K562 (cell line): ENCODE data around the gene NOS2. TPM values are rescaled to one million over a fixed set of nuclear protein-coding genes. Genes with fewer than 3 reads are reported as not detected.

Source experiments
- ATAC-seq: fragments of 200-7000 bp; cut with Tn5 transposase; 3 replicates; pipeline ENCODE4 v1.9.1; 2020; ENCODE audit warnings: moderate library complexity
- BruUV-seq: library from RNA; stranded (reverse); fragments of 400-500 nt; replicated peaks from 2 replicates; lab custom pipeline; 2021; lab: Mats Ljungman, UMichigan
- CTCF ChIA-PET: fragments of 300-600 bp; formaldehyde crosslinking; extraction: SDS; loops from one replicate; lab custom pipeline; 2021; ENCODE audit warnings: low intra/inter-chr PET ratio; lab: Yijun Ruan, JAX
- POLR2A ChIA-PET: fragments of 300-600, 350-650 bp; sonication (Branson Sonifier 250); formaldehyde crosslinking; extraction: SDS; loops from one replicate; lab custom pipeline; 2021; ENCODE audit warnings: antibody characterized with exemption, inconsistent platforms; lab: Yijun Ruan, JAX
- DNase-seq, 4 experiments: peaks; one replicate each; pipeline versions ENCODE4 v3.0.0 to v3.0.0-alpha.2; 2011 to 2018; ENCODE audit warnings: low spot score in 3 of 4, mixed read lengths in 3 of 4; ENCODE audit errors: extremely low read depth in 1 of 4
- FAIRE-seq: peaks from 2 replicates; lab custom pipeline; 2011; peaks lifted over from hg19 to GRCh38; lab: Jason Lieb, UNC
- H2AFZ ChIP-seq: 2 replicates; pipeline ENCODE4 v1.6.0; 2011; ENCODE audit warnings: low read depth, low read length, control low read depth, inconsistent platforms
- H3K27ac ChIP-seq: fragments of 200-600 bp; 3 replicates; pipeline ENCODE4 v1.8.0; 2011; ENCODE audit warnings: low read depth, mild to moderate bottlenecking, control low read depth, inconsistent platforms, low read length, moderate library complexity, mixed read lengths; ENCODE audit errors: extremely low read depth
- H3K27me3 ChIP-seq, 2 experiments: fragments of 300-600 bp in 1 of 2; 2 replicates in 1 of 2; 3 replicates in 1 of 2; pipeline versions ENCODE4 v1.6.0 to v1.8.0; 2011; ENCODE audit warnings: inconsistent platforms in 2 of 2, low read length in 2 of 2, mild to moderate bottlenecking in 1 of 2, mixed read lengths in 1 of 2, moderate library complexity in 1 of 2; ENCODE audit not compliant: control insufficient read depth in 2 of 2, insufficient read depth in 2 of 2
- H3K36me3 ChIP-seq: fragments of 300-600 bp; 3 replicates; pipeline ENCODE4 v1.8.0; 2011; ENCODE audit warnings: mild to moderate bottlenecking, low read length, inconsistent platforms; ENCODE audit not compliant: control insufficient read depth, insufficient read depth
- H3K4me1 ChIP-seq, 2 experiments: fragments of 200-600 bp in 1 of 2; replicated peaks in 1 of 2; 2 replicates in 1 of 2; 3 replicates in 1 of 2; pipeline versions ENCODE4 v1.5.1 to v1.8.0; 2011; ENCODE audit warnings: inconsistent platforms in 2 of 2, low read length in 2 of 2, mild to moderate bottlenecking in 1 of 2, mixed read lengths in 1 of 2, moderate library complexity in 1 of 2; ENCODE audit not compliant: control insufficient read depth in 2 of 2, insufficient read depth in 2 of 2
- H3K4me2 ChIP-seq: 2 replicates; pipeline ENCODE4 v1.6.1; 2011; ENCODE audit warnings: low read length, control low read depth, inconsistent platforms, mixed read lengths; ENCODE audit not compliant: insufficient read depth
- H3K4me3 ChIP-seq: fragments of 200-600 bp; sonication (generic), shearing (Covaris generic); 2 replicates; pipeline ENCODE4 v1.5.1; 2016; ENCODE audit warnings: control low read depth, inconsistent platforms
- H3K79me2 ChIP-seq: fragments of 200-600 bp; 3 replicates; pipeline ENCODE4 v1.8.0; 2011; ENCODE audit warnings: low read length, inconsistent platforms; ENCODE audit not compliant: control insufficient read depth, insufficient read depth
- H3K9ac ChIP-seq, 2 experiments: 2 replicates each; pipeline versions ENCODE4 v1.6.0 to v1.6.1; 2011; ENCODE audit warnings: low read depth in 2 of 2, low read length in 2 of 2, control low read depth in 1 of 2, inconsistent platforms in 1 of 2, mild to moderate bottlenecking in 1 of 2, mixed read lengths in 1 of 2; ENCODE audit not compliant: insufficient read depth in 1 of 2
- H3K9me1 ChIP-seq: one replicate; pipeline ENCODE4 v1.6.0; 2011; ENCODE audit warnings: inconsistent platforms, mild to moderate bottlenecking, low read length, moderate library complexity; ENCODE audit not compliant: control insufficient read depth, insufficient read depth
- H3K9me3 ChIP-seq: replicated peaks from 2 replicates; pipeline ENCODE4 v1.5.1; 2011; ENCODE audit warnings: low read depth, low read length, inconsistent platforms; ENCODE audit not compliant: control insufficient read depth, insufficient read depth
- H4K20me1 ChIP-seq: replicated peaks from 2 replicates; pipeline ENCODE4 v1.6.1; 2011; ENCODE audit warnings: low read length, inconsistent platforms, mixed read lengths; ENCODE audit not compliant: control insufficient read depth, insufficient read depth
- GABPA ChIP-seq: fragments of 200-800 bp; sonication (Bioruptor generic); conservative IDR thresholded peaks from 2 replicates; pipeline ENCODE4 v1.6.1; 2016; ENCODE audit warnings: low read depth, missing genetic modification characterization, missing compliant biosample characterization
- PYGO2 ChIP-seq: fragments of 450-650 bp; IDR thresholded peaks from 2 replicates; pipeline ENCODE4 v1.6.1; 2016; ENCODE audit warnings: mild to moderate bottlenecking, missing genetic modification characterization, moderate library complexity, missing compliant biosample characterization
- ZNF217 ChIP-seq: sonication (generic); formaldehyde crosslinking; IDR thresholded peaks from 2 replicates; pipeline ENCODE4 v1.8.0; 2022; ENCODE audit warnings: mild to moderate bottlenecking, missing genetic modification reagents
- WGBS: fragments of 100-300 bp; shearing (Covaris generic); methylation state at CpG from one replicate; pipeline ENCODE4 v1.1.6; 2016; ENCODE audit warnings: low coverage, mixed read lengths; ENCODE audit not compliant: insufficient coverage; ENCODE audit errors: missing lambda C conversion rate; 5-methylcytosine and 5-hydroxymethylcytosine counted together
- in situ Hi-C: fragments of 300-500 bp; cut with MboI; formaldehyde crosslinking; loops from 4 replicates; pipeline ENCODE4 v1.15.0; 2018; ENCODE audit warnings: inconsistent platforms, mixed read lengths
- intact Hi-C: fragments of 100-400 bp; cut with micrococcal nuclease; formaldehyde crosslinking; loops from 2 replicates; pipeline ENCODE4 v1.14.2; 2022
- polyA plus RNA-seq, 8 experiments: library from polyadenylated mRNA; depleted of rRNA in 4 of 8; stranded (reverse) in 5 of 8; unstranded in 3 of 8; fragments of >200 nt; fragmentation: Nextera tagmentation in 2 of 8; fragmentation: Illumina TruSeq in 1 of 8; extraction: Ambion mirVana in 2 of 8; extraction: Trizol in 1 of 8; gene quantifications; 2 replicates each; pipeline versions ENCODE4 v1.2.1 to v1.2.3, GENCODE V29; 2011 to 2014; ENCODE audit warnings: inconsistent platforms in 1 of 8, missing spikeins in 1 of 8
- total RNA-seq, 7 experiments: library from RNA; depleted of rRNA in 6 of 7; stranded (reverse); fragments of >200 nt in 6 of 7; fragmentation: Illumina TruSeq in 2 of 7; extraction: Trizol in 2 of 7; gene quantifications; 2 replicates each; pipeline versions ENCODE4 v1.2.1 to v1.2.3, GENCODE V29; 2011 to 2021; ENCODE audit warnings: low replicate concordance in 1 of 7

The NOS2 gene
- total and polyA plus RNA-seq, 9 of the 15 experiments (the other 6 are each of a cell fraction or from before 2014, with no cell fraction given): not detected

DNA sequence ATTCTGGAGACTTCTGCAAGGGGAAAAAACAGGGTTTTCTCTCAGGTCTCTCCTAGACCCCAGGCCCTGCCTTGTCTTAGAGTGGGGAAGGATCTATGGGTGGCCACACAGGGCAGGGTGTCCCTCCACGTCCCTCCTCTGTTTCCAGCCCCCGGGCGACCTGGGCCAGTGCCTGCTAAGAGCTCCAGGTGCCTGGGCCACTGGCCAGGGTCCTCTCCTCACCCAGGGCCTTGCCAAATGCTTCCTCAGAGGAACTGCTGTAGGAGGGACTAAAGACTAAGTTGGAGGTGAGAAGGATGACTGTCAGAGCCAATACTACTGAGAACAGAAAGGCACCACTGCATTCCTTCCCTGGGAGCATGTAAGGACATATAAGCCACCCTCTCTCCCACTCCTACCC is 11.4 kb downstream of the NOS2 start (continued):
- no peak for TF ChIP-seq PYGO2 (tag)

DNA sequence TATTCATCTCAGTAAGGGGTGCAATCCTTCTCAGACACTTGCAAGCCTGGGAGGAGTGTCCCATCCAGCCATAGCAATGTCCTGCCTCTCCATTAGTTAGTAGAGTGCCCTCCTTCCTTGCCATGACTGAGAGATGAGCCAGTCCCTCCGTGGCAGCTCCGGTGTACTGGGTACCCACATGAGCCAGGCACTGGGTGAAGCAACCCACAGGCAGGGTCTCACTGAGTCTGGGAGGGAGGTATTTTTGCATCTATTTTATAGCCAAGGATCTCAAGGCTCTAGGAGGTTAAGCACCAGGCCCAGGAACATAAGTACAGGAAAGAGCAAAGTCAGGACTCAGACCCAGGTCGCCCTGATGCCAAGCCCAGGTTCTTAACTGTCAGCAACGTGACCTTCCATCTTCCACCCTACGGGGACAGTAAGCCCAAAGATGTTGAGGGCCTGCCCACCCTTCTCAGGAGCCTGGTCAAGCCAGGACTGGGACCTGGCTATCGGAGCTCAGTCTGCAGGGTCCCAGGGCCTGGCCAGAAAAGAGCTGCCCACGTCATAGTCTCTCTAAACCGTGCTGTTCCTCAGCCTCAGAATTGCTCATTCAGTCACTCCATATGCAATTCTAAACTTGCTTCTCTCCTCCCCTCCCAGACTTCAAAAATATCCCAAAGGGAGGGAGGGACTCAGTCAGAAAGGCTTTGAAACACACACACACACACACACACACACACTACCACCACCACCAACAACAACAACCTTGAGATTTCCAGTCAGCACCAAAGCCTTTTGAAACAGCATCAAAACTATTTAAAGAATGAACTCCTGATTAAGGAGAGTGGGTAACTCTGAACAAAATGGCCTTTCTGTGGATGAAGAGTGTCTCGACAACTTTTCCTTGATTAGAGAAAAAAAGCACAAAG is 16.6 kb downstream of the NOS2 start:
- no peak for FAIRE-seq
- POLR2A ChIA-PET: interaction anchor here (0.7 kb wide), 1 partner anchor 463 kb away, joined by 3 read pairs; no protein-coding TSS in a partner anchor
- TF ChIP-seq GABPA (tag) (no peak), ZNF217 (CRISPR knock-in tag) (no peak)

More for the DNA sequence above, 16.6 kb downstream of the NOS2 start:
- Histone ChIP-seq H3K4me1 (peaks cover under 1 to 5% of the 10 kb centered on the region in 2 experiments; a peak in 3 of 5 replicates), H3K79me2 (no peaks in the 10 kb centered on the region), H3K27ac (no peak overlapping the region), H3K9ac (no peak overlapping the region), H3K9me1 (no peaks in the 10 kb centered on the region), H3K4me3 (no peak overlapping the region), H3K4me2 (no peak overlapping the region), H3K36me3 (no peaks in the 10 kb centered on the region), H2AFZ (no peak overlapping the region), H3K9me3 (no peaks in the 10 kb centered on the region), H4K20me1 (no peaks in the 10 kb centered on the region), H3K27me3 (peaks cover 23 to 53% of the 10 kb centered on the region in 2 experiments; a peak in 4 of 5 replicates)
- ATAC-seq (no peak), DNase-seq (no peak)
- intact Hi-C loops (no loop called here), in situ Hi-C loops (no loop called here)
- CTCF ChIA-PET: no interaction called here
- WGBS: 0% methylated on average over 9 of the region's 9 CpGs
- no TSS peak for BruUV-seq
